Smooth muscle cell of the brain vasculature (primary cell): Measurements from ENCODE around the gene PAK1.

Experiments
- DNase-seq: peaks from one replicate; pipeline ENCODE4 v3.0.0-alpha.2; 2012; ENCODE audit warnings: low read depth, low spot score

PAK1 gene

GRCh38 chr11:77474684-77475060, 778 bp upstream of the PAK1 start:
- DNase-seq = no peak

GRCh38 chr11:77472991-77473800, 698 bp downstream of the PAK1 start:
- DNase-seq = no peak

GRCh38 chr11:77471558-77472193, 2.2 kb downstream of the PAK1 start:
- DNase-seq = no peak

GRCh38 chr11:77470971-77471370, 2.9 kb downstream of the PAK1 start:
- DNase-seq = no peak

- DNase-seq = no peak
Observed at GRCh38 chr11:77470504-77470903, 3.4 kb downstream of the PAK1 start.

GRCh38 chr11:77468527-77468926, 5.4 kb downstream of the PAK1 start:
- DNase-seq = no peak

GRCh38 chr11:77467993-77468392, 5.9 kb downstream of the PAK1 start:
- DNase-seq = no peak

- DNase-seq = no peak
Observed at GRCh38 chr11:77467233-77467632, 6.7 kb downstream of the PAK1 start.

- no peak for DNase-seq
Observed at GRCh38 chr11:77457340-77457739, 16.6 kb downstream of the PAK1 start.

GRCh38 chr11:77455740-77456139, 18.2 kb downstream of the PAK1 start:
- no peak for DNase-seq

GRCh38 chr11:77454867-77455655, 18.8 kb downstream of the PAK1 start:
- DNase-seq = no peak

GRCh38 chr11:77450227-77450626, 23.7 kb downstream of the PAK1 start:
- DNase-seq = no peak

GRCh38 chr11:77449784-77450183, 24.1 kb downstream of the PAK1 start:
- DNase-seq = no peak

GRCh38 chr11:77449060-77449521, 24.8 kb downstream of the PAK1 start:
- no peak for DNase-seq

GRCh38 chr11:77448269-77448668, 25.6 kb downstream of the PAK1 start:
- no peak for DNase-seq

GRCh38 chr11:77446911-77447629, 26.8 kb downstream of the PAK1 start:
- no peak for DNase-seq

- no peak for DNase-seq
Observed at GRCh38 chr11:77444261-77444660, 29.6 kb downstream of the PAK1 start.

GRCh38 chr11:77442394-77443053, 31.4 kb downstream of the PAK1 start:
- DNase-seq = no peak

GRCh38 chr11:77441426-77441825, 32.5 kb downstream of the PAK1 start:
- DNase-seq = no peak

GRCh38 chr11:77440678-77441077, 33.2 kb downstream of the PAK1 start:
- DNase-seq = no peak

- DNase-seq = no peak
Observed at GRCh38 chr11:77438487-77438886, 35.4 kb downstream of the PAK1 start.
